PC-3 (cell line): ENCODE results near the gene NKD1.

Source experiments
- EZH2 ChIP-seq: fragments of 300-600 bp; sonication (generic); IDR thresholded peaks from one replicate; pipeline ENCODE4 v1.6.1; 2017; ENCODE audit warnings: antibody characterized with exemption, mild to moderate bottlenecking, low read length; ENCODE audit not compliant: unreplicated experiment
- EZH2phosphoT487 ChIP-seq: fragments of 300-600 bp; sonication (generic); IDR thresholded peaks from 2 replicates; pipeline ENCODE4 v1.6.1; 2018; ENCODE audit warnings: mild to moderate bottlenecking, antibody characterized with exemption, low read length, borderline replicate concordance
- TF ChIP-seq, protein P1 (sequence below): fragments of 300-600 bp; sonication (generic); conservative IDR thresholded peaks from 2 replicates; pipeline ENCODE4 v1.5.1; 2017; ENCODE audit warnings: antibody characterized with exemption, low read depth, mild to moderate bottlenecking, low read length

DNA sequence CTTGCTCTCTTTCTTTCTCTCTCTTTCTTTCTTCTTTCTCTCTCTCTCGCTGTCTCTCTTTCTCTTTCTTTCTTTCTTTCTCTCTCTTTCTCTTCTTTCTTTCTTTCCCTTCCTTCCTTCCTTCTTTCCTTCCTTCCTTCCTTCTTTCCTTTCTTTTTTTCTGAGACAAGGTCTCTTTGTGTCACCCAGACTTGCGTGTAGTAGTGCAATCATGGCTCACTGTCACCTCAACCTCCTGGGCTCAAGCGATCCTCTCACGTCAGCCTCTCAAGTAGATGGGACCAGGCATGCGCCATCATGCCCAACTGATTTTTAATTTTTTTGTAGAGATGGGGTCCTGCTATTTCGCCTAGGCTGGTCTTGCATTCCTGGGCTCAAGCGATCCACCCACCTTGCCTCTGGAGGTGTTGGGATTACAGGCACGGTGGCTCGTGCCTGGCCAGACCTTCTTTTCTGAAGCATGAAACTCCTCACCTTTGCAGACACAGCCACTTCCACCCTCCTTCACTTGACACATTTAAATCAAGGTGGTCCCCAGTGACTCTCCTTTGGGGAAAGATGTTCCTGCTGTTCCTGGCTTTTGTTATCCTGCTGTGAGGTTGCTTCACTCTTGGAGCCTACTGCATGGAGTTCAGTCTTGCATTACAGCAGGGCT lies 26.8 kb upstream of the NKD1 start:
- TF ChIP-seq, protein P1, sequence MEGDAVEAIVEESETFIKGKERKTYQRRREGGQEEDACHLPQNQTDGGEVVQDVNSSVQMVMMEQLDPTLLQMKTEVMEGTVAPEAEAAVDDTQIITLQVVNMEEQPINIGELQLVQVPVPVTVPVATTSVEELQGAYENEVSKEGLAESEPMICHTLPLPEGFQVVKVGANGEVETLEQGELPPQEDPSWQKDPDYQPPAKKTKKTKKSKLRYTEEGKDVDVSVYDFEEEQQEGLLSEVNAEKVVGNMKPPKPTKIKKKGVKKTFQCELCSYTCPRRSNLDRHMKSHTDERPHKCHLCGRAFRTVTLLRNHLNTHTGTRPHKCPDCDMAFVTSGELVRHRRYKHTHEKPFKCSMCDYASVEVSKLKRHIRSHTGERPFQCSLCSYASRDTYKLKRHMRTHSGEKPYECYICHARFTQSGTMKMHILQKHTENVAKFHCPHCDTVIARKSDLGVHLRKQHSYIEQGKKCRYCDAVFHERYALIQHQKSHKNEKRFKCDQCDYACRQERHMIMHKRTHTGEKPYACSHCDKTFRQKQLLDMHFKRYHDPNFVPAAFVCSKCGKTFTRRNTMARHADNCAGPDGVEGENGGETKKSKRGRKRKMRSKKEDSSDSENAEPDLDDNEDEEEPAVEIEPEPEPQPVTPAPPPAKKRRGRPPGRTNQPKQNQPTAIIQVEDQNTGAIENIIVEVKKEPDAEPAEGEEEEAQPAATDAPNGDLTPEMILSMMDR = no peak
- TF ChIP-seq EZH2 = no peak
- no peak for TF ChIP-seq EZH2phosphoT487
